WI38 (cell line): ENCODE measurements around the gene EHF.

Experiments used
- H3K4me3 ChIP-seq: 2 replicates; pipeline ENCODE4 v1.5.1; 2011; ENCODE audit warnings: low read depth, mild to moderate bottlenecking, control low read depth, low read length
- TF ChIP-seq, protein P1 (sequence below): IDR thresholded peaks from 2 replicates; pipeline ENCODE4 v1.5.1; 2012; ENCODE audit warnings: low read depth, mild to moderate bottlenecking, control low read depth, low read length

EHF gene

DNA sequence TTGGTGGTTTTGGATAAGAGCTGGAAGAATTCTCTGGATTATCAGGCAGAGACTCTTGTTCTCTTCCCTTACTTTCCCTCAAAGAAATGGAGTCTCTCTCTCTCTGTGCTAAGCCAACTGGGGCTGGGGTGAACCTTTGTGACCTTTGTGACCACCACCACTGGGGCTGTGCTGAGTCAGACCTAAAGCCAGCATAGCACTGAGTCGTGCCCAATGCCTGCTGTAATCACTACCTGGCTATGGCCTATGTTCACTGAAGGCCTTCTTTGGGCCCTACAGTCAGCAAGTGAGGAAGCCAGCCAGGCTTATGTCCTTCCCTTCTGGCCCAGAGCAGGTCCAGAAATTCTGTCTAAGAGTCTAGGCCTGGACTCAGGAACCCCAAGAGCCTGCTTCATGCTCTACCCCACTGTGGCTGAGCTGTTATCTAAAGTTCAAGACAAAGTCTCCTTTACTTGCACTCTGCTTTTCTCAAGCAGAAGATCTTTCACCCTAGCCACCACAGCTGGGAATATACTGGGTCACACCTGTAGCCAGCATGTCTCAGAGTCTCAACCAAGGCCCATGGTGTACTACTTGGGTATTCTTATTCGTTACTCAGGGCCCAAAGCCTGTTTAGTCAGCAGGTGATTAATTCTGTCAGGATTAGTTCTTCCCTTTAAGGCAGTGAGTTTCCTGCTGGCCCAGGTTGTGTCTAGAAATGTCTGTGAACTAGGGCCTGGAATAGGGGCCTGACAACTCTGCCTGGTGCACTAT lies 86.0 kb downstream of the EHF start:
- no peak overlapping the region for H3K4me3 ChIP-seq
- TF ChIP-seq, protein P1, sequence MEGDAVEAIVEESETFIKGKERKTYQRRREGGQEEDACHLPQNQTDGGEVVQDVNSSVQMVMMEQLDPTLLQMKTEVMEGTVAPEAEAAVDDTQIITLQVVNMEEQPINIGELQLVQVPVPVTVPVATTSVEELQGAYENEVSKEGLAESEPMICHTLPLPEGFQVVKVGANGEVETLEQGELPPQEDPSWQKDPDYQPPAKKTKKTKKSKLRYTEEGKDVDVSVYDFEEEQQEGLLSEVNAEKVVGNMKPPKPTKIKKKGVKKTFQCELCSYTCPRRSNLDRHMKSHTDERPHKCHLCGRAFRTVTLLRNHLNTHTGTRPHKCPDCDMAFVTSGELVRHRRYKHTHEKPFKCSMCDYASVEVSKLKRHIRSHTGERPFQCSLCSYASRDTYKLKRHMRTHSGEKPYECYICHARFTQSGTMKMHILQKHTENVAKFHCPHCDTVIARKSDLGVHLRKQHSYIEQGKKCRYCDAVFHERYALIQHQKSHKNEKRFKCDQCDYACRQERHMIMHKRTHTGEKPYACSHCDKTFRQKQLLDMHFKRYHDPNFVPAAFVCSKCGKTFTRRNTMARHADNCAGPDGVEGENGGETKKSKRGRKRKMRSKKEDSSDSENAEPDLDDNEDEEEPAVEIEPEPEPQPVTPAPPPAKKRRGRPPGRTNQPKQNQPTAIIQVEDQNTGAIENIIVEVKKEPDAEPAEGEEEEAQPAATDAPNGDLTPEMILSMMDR, result no peak

DNA sequence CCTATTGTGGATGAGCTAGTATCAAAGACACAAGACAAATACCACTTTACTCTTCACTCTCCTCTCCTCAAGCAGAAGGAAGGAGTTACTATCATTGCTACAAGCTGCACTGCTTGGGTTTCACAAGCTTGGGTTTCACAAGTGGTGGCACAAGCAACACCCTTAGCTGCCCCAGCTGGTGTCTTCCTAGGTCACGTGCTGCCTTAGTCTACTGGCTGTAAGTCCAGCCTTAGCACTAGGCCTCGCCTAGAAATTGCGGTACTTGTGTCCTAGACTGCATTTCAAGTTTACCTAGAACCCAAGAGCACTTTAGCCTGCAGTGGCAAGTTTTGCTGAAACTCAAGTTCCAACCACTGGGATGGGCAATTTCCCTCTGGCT lies 86.6 kb downstream of the EHF start:
- TF ChIP-seq, protein P1, result no peak
- no peak overlapping the region for H3K4me3 ChIP-seq
